D341Med (cell line): Measurements from ENCODE around the gene BMP7.

Experiments used
- DNase-seq: peaks from one replicate; pipeline ENCODE4 v3.0.0; 2012; ENCODE audit warnings: low spot score

The BMP7 gene

DNA sequence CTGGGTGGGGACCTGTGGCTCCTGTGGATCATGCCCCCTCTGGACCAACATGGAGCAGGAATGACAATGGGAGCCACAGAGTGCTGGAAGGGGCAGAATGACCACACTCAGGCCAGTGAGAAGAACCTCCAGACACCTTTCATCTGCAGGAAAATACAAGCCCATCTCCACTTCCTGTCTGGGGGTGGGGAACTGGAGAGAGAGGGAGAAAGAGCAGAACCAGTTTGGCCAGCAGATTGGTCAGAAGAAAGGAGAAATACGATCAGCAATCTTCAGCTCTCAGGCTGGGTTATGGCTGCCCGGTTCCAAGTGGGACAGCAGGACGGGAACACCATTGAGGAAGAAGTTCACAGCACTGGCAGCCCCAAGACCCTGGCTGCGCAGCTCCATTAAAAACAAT is 37.0 kb downstream of the BMP7 start:
- DNase-seq, result no peak

DNA sequence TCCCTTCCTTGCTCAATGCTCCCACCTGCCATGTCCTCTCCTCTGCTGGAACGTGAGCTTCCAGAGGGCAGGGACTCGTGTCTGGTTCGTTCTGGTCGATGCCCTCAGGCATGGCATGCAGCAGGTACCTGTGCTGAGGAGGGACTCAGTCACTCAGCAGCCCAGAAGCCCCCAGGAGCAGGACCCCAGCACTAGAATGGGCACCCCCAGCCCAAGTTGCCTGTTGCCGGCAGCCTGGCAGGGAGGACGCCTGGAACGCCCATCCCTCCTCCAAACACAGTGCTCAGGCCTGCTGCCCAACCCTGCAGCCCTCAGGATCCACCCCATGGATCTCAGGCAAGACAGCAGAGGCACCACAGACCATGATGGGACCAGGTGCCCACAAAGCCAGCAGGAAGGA is 40.6 kb downstream of the BMP7 start:
- DNase-seq, result no peak

DNA sequence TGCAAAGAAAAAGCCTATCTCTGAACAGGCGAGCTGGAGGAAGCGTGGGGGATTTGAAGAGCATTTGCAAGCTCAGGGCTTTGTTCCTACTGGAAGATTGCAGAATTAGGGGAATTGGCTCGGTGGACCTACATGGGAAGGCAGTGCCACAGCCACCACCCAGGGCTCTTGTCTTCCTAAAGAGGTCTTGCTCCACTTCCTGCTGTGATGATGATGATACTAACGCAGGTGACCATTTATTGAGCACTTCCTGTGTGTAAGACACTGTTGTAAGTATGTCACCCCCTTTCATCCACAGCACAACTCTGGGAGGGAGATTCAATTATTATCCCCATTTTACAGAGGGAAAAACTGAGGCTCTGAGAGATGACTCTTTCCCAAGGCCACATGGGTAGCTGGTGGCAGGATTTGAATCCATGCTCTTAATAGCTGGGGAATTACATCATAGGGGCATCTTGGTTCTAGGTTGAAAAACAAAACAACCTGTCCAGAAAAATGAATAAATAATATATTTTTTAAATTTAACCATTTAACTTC is 41.2 kb downstream of the BMP7 start:
- no peak for DNase-seq

- DNase-seq, result peak; percentile 95
Measured at GRCh38 chr20:57224641-57225138, 41.8 kb downstream of the BMP7 start.

- DNase-seq, result no peak
Measured at GRCh38 chr20:57223648-57224489, 42.6 kb downstream of the BMP7 start.

- no peak for DNase-seq
Measured at GRCh38 chr20:57222631-57222950, 43.9 kb downstream of the BMP7 start.

DNA sequence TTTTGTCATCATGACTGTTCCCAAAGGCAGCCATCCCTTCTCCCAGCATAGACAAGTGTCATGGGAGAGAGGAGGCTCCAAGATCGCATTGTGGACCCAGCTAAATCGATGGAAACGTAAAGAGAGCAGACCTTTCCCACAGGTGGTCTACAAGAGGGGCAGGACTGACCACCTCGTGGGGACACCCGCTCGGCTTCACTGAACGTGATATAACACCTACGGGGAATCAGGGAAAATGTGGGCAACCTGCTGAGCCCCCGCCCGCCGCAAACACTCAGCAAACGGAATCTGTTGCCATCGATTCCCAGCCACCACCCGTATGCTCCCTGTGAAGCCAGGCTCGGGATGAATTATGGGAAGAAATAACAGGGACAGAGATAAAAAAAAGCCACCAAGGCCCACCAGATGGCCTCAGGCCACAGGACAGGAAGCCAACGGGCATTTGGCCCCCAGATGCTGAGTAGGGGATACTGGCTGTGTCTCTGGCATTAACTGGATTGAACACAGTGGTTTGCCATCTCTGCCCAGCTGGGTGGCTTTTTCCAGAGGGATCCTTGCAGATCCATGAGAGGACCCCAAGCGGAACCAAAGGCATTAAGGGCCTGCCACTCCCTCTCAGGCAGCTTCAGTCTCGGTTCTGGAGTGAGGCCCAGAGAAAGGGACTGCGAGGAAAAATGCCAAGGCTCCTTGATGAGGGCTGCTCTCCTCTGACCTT is 44.4 kb downstream of the BMP7 start:
- DNase-seq, result no peak

GRCh38 chr20:57220337-57221145 is 45.9 kb downstream of the BMP7 start:
- no peak for DNase-seq

- DNase-seq, result no peak
Measured at GRCh38 chr20:57219071-57219677, 47.3 kb downstream of the BMP7 start.

- no peak for DNase-seq
Measured at GRCh38 chr20:57218489-57218888, 48.0 kb downstream of the BMP7 start.

- DNase-seq, result no peak
Measured at GRCh38 chr20:57217802-57218201, 48.6 kb downstream of the BMP7 start.

DNA sequence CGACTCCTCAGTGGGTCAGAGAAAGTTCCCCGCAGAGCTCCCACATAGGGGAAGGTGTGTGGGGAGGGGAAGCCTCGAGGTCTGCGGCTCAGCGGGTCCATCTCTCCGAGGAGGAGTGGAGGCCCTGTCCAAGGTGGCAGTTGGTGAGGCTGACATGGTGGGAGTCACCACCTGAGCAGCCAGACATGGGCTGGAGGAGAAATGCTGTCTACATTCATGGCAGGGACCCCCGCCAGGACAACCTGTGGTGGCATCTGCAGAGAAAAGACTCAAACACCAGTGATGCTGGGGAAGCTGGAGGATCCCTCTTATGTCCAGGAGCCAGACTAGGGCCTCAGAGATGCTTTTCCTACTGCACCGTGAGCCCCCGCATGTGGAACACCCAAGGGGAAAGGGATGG is 49.8 kb downstream of the BMP7 start:
- no peak for DNase-seq

DNA sequence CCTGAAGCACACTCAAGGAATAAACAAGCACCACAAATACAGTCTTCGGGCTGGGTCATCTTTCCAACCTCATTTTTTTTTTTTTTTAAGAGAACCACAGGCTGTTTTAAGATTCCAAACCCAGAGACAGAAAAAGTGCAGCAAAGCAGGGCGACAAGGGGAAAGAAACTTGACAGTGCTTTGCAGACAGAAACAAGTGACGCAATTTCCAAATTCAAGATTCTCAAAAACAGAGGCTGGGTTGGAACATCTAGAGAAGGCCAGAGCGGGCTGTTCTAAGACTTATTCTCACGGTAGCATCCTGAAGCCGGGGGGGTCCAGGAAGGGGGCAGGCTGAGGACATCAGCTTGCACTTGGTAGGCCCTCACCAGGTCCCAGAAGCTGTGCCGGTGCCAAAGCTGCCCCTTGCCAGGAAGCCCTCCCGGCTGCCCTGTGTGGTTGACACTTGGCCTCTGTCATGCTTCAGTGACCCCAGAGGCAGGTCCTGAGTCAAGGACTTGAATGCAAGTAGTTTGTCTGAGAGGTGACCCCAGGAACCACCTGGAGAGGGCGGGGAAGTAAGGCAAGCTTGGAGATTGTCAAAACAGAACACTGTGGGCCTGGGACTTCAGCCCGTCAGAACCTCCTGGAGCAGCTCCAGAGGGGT is 50.5 kb downstream of the BMP7 start:
- no peak for DNase-seq

- no peak for DNase-seq
Measured at GRCh38 chr20:57215426-57215825, 51.0 kb downstream of the BMP7 start.

- DNase-seq, result no peak
Measured at GRCh38 chr20:57214948-57215347, 51.5 kb downstream of the BMP7 start.

- DNase-seq, result no peak
Measured at GRCh38 chr20:57214427-57214826, 52.0 kb downstream of the BMP7 start.

DNA sequence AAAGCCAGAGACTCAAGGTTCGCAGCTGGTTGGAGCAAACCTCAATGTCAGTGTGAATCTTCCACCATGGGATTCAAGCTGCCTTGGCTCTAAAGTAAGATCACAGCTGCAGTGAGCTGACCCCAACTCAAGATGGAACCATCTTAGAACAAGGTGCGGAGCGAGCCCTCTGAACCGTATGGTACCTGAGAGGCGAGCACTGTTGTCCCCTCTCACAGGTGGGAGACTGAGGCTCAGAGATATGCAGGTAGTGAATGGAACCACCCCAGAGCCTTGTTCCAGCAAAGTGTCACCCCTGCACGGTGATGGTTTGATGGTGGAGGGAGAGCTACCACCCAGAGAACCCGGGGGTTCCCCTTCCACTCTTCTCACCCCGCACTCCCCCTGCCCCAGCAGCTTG is 52.5 kb downstream of the BMP7 start:
- DNase-seq, result no peak

DNA sequence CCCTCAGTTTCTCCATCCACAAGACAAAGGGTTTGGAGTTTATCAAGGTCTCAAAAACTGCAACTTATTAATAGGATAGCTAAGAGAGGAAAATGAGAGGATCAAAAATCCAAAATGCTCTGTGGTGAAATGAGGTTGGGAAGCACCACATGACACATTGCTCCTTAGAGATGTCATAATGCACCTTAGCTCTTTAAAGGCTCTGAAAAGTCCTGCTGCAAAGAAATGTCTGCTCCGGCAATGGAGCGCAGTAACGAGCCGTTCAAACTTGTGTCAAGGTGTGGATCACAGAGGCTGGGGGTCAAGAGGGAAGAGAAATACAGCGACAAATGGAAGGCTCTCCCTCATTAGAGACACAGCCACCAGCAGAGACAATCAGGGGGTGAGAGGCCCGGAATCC is 53.1 kb downstream of the BMP7 start:
- DNase-seq, result no peak

GRCh38 chr20:57212534-57213276 is 53.7 kb downstream of the BMP7 start:
- DNase-seq, result peak; percentile 52

DNA sequence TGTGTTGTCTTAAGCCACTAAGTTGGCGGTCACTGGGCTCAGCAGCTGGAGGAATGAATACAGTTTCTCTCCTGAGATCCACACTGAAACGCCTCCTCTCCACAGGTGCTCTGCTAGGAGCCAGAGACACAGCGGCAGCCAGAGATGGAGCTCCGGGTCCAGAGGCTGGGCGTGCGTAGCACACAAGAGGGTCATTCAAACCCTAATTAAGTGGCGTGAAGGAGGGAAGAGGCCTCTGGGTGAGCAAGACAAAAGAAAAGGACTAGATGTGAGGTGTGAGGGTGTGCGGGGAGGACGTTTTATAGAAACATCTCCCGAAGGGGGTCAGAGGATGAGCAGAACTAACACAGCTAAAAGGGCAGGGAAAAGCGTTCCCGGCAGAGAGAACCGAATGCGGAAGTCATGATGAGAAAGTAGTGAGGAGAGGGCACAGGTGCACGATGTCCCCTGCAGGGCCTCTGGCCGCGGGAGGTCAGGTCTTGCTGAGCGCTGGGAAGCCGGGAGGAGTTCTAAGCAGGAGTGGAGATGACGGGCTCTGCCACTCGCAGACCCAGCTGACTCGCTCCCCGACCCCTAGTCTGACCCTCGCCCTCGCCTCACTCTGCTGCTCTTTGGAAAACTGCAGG is 54.4 kb downstream of the BMP7 start:
- no peak for DNase-seq
